ENCODE measurements around the gene PYY. TPM values are rescaled to one million over a fixed set of nuclear protein-coding genes. Genes with fewer than 3 reads are reported as not detected.

PYY gene
- polyA plus RNA-seq, 6 donors from 2014 or later: not detected

DNA sequence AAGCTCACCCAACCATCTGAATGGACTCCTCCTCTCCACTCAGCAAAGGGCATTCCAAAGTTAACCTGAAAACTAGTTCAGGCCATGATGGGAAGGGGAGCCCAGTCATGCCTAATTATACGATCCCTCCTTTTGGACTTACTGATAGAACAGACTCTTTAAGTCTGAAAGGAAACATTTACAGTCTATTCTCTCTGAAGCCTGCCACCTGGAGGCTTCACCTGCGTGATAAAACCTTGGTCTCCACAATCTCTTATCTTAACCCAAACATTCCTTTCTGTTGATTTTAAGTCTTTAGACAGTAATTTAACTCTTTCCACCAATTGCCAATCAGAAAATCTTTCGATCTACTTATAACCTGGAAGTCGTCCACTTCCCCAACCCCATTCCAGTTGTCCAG, 37.4 kb downstream of the PYY start:
- Mint-ChIP-seq H3K9me3 (no peaks in the 10 kb centered on the region), H3K36me3 (no peaks in the 10 kb centered on the region), H3K4me3 (peak overlapping the region in 5 of 8 donors; percentile 18 to 89 (median 80)), H3K27me3 (peaks cover 0 to 15% (median 7%) of the 10 kb centered on the region in 3 donors), H3K27ac (peak overlapping the region in 1 of 6 donors; percentile 56), H3K4me1 (peaks cover 0 to 9% (median 7%) of the 10 kb centered on the region in 3 donors)
- DNase-seq: no peak
- no peak for ATAC-seq (ENCODE audit: low read depth in 2 of 2)

DNA sequence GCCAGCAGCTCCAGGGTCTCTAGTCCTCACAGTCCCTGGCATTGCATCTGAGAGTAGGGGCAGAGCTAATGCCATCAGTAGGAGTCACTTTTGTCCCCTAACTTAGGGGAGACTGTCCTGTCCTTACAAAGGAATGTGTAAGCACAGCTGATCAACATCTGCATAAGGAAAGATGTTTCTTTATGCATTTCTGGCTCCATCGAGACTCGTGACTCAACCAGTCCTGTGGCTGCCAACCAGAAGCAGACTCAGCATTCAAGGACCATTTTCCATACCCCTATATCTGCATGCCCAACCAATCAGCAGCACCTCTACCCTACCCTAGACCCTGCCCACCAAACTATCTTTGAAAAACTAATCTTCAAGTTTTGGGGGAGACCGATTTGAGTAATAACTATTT, 38.2 kb downstream of the PYY start:
- Mint-ChIP-seq H3K27ac (no peak overlapping the region), H3K4me3 (peak overlapping the region in 2 of 8 donors; percentile 41 to 89), H3K36me3 (no peaks in the 10 kb centered on the region), H3K4me1 (peaks cover 0 to 9% (median 7%) of the 10 kb centered on the region in 3 donors), H3K9me3 (no peaks in the 10 kb centered on the region), H3K27me3 (peaks cover 0 to 11% (median 5%) of the 10 kb centered on the region in 3 donors)
- ATAC-seq (ENCODE audit: low read depth in 2 of 2) (no peak), DNase-seq (no peak)

DNA sequence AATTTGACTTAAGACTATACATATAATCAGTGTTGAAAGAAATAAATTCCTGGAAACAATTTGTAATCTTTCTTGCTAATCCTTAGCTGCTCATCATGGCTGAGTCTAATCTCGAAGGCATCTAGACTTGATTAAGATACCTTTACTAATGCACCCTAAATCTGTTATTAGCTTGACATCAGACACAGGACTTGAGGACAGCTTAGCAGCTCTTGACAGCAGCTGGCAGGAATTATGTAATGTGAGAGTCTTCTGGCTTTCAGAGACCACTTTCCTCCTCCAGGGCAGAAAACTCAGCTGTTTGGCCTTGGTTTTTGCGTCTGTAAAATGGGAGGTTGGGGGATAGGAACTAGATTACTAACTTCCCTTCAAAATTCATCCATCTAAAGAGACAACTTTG, 39.3 kb downstream of the PYY start:
- no peaks in the 10 kb centered on the region for H3K36me3 Mint-ChIP-seq
- no peak for DNase-seq
- no peak for ATAC-seq (ENCODE audit: low read depth in 2 of 2)
- no peak overlapping the region for H3K27ac Mint-ChIP-seq
- H3K4me1 Mint-ChIP-seq: peaks cover 0 to 9% (median 7%) of the 10 kb centered on the region in 3 donors
- H3K4me3 Mint-ChIP-seq: no peak overlapping the region
- H3K27me3 Mint-ChIP-seq: peaks cover 0 to 7% (median 0%) of the 10 kb centered on the region in 3 donors
- no peaks in the 10 kb centered on the region for H3K9me3 Mint-ChIP-seq

GRCh38 chr17:43913584-43913983, 40.2 kb downstream of the PYY start:
- no peak for DNase-seq
- no peak overlapping the region for H3K27ac Mint-ChIP-seq
- H3K36me3 Mint-ChIP-seq: no peaks in the 10 kb centered on the region
- H3K27me3 Mint-ChIP-seq: no peaks in the 10 kb centered on the region
- H3K9me3 Mint-ChIP-seq: no peaks in the 10 kb centered on the region
- H3K4me1 Mint-ChIP-seq: peaks cover 0 to 9% (median 7%) of the 10 kb centered on the region in 3 donors
- no peak for ATAC-seq (ENCODE audit: low read depth in 2 of 2)
- no peak overlapping the region for H3K4me3 Mint-ChIP-seq

DNA sequence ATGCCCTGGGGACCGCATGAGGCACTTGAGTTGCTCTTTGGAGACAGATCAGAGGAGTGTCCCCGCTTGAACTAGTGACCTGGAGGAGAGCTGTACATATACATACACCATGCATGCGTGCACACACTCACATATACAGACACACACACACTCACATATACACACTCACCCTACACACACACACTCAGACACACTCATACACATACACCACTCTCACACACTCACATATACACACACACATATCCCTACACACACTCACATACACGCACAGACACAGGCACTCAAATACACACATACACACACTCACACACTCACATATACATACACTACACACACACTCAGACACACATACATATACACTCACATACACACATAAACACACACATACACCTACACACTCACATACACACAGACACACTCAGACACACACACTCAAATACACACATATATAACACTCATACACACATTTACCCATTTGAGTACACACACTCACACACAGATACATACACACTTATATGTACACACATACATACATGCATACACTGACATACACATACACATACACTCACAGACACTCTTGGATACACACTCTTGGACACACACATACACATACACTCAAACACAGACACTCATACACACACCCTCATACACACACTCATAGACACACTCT, 41.0 kb downstream of the PYY start:
- no peaks in the 10 kb centered on the region for H3K36me3 Mint-ChIP-seq
- no peak overlapping the region for H3K4me3 Mint-ChIP-seq
- H3K27me3 Mint-ChIP-seq: peaks cover 0 to 7% (median under 1%) of the 10 kb centered on the region in 3 donors
- H3K27ac Mint-ChIP-seq: no peak overlapping the region
- ATAC-seq (ENCODE audit: low read depth in 2 of 2) (no peak), DNase-seq (no peak)
- no peaks in the 10 kb centered on the region for H3K9me3 Mint-ChIP-seq
- peaks cover 0 to 15% (median 7%) of the 10 kb centered on the region in 3 donors for H3K4me1 Mint-ChIP-seq

DNA sequence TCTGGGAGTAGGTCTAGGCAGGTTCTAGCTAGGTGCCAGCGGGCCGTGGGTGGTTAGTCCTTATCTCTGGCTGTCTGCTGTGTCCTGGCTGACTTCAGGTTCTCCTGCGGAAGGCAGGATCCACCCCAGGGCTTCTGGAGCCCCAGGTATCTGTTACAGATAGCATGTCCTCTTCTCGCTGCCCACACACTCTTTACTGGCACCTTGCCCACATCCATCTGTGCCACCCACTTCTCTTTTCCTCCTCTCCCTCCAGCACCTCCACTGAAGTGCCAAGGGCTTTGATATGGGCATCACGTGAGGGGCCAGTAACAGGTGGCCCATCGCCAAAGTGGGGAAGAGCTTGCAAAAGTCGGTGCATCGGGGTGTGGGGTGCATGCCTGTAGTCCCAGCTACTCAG, 41.8 kb downstream of the PYY start:
- Mint-ChIP-seq H3K9me3 (no peaks in the 10 kb centered on the region), H3K4me1 (peaks cover 8 to 14% (median 12%) of the 10 kb centered on the region in 3 donors), H3K27ac (no peak overlapping the region), H3K27me3 (peaks cover 0 to 16% (median 9%) of the 10 kb centered on the region in 3 donors), H3K36me3 (no peaks in the 10 kb centered on the region), H3K4me3 (no peak overlapping the region)
- DNase-seq (no peak), ATAC-seq (ENCODE audit: low read depth in 2 of 2) (no peak)

DNA sequence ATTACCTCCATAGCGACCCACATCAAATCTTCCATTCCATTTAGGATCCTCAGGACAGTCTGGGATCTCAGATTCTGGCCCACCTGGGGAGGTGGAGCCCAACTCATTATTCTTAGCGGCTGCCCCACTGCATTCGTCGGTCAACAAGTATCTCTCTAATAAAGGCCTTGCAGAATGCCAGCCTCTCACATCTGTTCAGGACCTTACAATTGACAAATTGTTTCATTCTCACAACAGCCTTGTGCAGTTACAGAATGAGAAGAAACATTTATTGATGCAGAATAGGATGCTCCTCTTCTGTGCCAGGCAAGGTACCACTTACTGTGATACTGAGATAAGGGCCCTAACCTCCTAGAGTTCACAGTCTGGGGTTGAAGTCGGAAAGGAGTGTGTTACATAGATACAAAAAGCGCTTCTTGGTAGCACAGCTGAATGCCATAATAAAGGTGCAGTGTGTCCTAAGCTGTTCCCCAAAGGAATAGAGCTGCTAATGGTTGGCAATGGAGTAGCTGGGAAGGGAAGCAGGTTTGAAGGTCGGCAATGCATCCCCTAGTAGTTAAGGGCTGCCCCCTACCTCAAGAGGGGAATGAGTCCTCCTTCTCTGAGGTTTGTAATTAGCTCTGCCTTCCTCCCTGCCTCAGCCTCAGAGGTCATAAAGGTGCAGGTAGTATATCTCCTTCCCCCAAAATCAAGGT, 44.1 kb downstream of the PYY start:
- Mint-ChIP-seq H3K27ac (no peak overlapping the region), H3K4me1 (peaks cover 14 to 20% (median 17%) of the 10 kb centered on the region in 3 donors), H3K4me3 (peak overlapping the region in 2 of 8 donors; percentile 15 to 35), H3K36me3 (no peaks in the 10 kb centered on the region), H3K9me3 (no peaks in the 10 kb centered on the region), H3K27me3 (peaks cover 8 to 37% (median 22%) of the 10 kb centered on the region in 3 donors)
- ATAC-seq (ENCODE audit: low read depth in 2 of 2) (no peak), DNase-seq (no peak)

DNA sequence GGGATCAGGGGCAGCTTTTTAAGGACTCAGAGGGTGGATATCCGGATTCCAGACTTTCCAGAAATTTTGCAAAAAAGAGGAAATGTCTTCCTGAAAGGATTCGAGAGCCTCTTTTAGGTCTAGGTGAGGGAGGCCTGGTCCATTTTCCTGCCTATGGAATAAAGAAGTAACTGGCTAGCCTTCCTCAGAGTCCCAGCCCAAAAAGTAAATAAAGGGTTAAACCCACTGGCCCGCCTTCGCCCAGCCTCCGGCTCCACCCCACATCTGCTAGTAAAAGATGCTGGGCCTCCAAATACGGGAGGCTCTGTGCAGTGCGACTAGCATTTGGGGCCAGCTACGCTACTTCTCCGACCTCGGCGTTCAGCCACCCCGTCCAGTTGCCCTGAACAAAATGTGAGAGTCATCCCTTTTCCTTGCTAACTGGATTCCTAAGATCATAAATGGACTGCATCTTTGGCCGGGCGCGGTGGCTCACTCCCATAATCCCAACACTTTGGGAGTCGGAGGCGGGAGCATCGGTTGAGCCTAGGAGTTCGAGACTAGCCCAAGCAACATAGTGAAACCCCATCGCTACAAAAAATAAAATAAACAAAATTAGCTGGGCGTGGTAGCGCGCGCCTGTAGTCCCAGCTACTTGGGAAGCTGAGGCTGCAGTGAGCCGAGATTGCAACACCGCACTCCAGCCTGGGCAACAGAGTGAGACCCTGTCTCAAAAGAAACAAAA, 45.6 kb downstream of the PYY start:
- ATAC-seq (ENCODE audit: low read depth in 2 of 2) (peak; percentile 30 to 45), DNase-seq (peak; percentile 12)
- no peaks in the 10 kb centered on the region for H3K36me3 Mint-ChIP-seq
- no peak overlapping the region for H3K27ac Mint-ChIP-seq
- peaks cover 15 to 52% (median 35%) of the 10 kb centered on the region in 3 donors for H3K27me3 Mint-ChIP-seq
- H3K4me1 Mint-ChIP-seq: peaks cover 14 to 20% (median 17%) of the 10 kb centered on the region in 3 donors
- peak overlapping the region in 7 of 8 donors; percentile 48 to 87 (median 78) for H3K4me3 Mint-ChIP-seq
- no peaks in the 10 kb centered on the region for H3K9me3 Mint-ChIP-seq

DNA sequence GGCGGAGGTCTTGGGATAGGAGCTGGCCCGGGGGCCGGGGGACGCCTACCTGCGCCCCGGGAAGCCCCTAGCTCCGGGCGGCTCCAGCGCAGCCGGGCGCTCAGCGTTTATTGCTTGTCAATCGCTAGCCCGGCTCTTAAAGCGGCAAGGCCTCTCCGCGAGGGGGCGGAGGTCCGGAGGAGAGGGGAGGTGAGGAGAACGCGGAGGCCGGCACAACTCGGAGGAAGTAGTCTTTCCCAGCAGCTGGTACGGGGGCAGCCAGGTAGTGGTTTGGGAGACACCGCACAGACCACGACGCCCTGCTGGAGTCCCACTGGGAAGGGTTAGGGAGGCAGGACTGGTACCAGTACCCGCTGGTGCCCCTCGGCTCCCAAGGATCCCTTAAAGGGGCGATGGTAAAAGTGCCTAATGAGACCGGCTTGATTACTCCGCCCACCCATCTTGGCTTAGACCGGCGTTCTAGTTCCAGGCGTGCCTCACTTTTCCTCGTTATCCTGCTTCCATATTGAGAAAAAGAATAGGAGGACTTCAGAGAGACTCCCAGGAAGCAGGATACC, 46.2 kb downstream of the PYY start, which contains the start of gene MPP2:
MPP2 (minus strand) TSS at position 112 of the 557 bp plus-strand sequence. CDS start 3,076 bp downstream, outside the sequence.
- Mint-ChIP-seq H3K27ac (peak within 1 kb of the TSS in 5 of 6 donors; percentile 14 to 93 (median 62)), H3K9me3 (no peaks in the 10 kb centered on the region), H3K27me3 (peaks cover 15 to 59% (median 37%) of the 10 kb centered on the region in 3 donors), H3K4me1 (peaks cover 14 to 20% (median 17%) of the 10 kb centered on the region in 3 donors), H3K4me3 (peak within 1 kb of the TSS; percentile 75 to 89 (median 84)), H3K36me3 (no peaks in the 10 kb centered on the region)
- ATAC-seq (ENCODE audit: low read depth in 2 of 2): peak; percentile 75 to 77
- DNase-seq: peak; percentile 51

GRCh38 chr17:43906951-43907424, 46.8 kb downstream of the PYY start:
- peak; percentile 47 to 50 for ATAC-seq (ENCODE audit: low read depth in 2 of 2)
- peak; percentile 21 for DNase-seq
- Mint-ChIP-seq H3K27ac (peak overlapping the region in 5 of 6 donors; percentile 14 to 93 (median 62)), H3K9me3 (no peaks in the 10 kb centered on the region), H3K4me3 (peak overlapping the region; percentile 75 to 89 (median 84)), H3K36me3 (no peaks in the 10 kb centered on the region), H3K27me3 (peaks cover 15 to 63% (median 42%) of the 10 kb centered on the region in 3 donors), H3K4me1 (peaks cover 14 to 20% (median 17%) of the 10 kb centered on the region in 3 donors)

DNA sequence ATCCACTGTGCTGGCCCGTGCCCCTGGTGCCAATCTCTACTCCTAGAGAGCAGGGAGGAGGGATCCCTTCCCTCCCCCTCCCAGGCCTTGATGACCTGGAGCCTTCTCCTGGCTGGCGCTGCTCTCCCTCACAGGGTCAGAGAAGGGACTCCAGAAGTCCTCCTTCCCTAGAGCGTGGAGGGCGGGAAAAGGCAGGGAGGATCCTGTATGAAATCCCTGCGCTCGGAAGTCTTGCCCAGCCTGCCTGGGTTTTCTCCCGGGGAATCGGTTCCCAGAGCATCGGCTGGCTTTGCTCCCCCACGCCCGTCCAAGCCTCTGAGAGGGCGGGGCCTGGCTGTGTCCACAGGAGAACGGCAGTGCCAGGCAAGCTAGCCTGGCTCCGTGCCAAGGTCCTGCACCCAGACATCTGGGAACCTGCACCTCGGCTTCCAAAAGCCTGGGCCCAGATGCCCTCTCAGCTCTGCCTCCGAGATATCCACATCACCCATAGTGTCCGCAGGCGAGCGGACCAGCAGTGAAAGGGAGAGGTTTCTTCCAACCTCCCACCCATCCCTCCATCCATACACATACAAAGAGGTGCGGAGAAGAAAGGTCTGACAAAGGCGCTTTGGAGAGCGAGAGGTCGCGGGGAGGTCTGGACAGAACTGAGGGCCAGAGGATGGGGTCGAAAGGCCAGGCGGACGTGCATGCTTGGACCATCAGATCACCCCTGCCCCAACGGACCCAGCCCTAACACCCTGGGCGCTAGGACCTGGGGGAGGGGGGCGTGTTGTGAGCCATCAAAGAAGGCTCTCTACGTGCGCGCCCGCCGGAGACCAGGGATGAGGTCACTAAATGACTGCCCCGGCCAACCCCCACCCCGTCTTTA, 47.5 kb downstream of the PYY start:
- DNase-seq: no peak
- H3K27ac Mint-ChIP-seq: peak overlapping the region in 3 of 6 donors; percentile 62 to 93 (median 63)
- no peaks in the 10 kb centered on the region for H3K9me3 Mint-ChIP-seq
- H3K36me3 Mint-ChIP-seq: no peaks in the 10 kb centered on the region
- H3K4me1 Mint-ChIP-seq: peaks cover 17 to 20% (median 18%) of the 10 kb centered on the region in 3 donors
- H3K4me3 Mint-ChIP-seq: peak overlapping the region; percentile 75 to 89 (median 84)
- peak; percentile 39 to 51 for ATAC-seq (ENCODE audit: low read depth in 2 of 2)
- H3K27me3 Mint-ChIP-seq: peaks cover 15 to 71% (median 50%) of the 10 kb centered on the region in 3 donors

DNA sequence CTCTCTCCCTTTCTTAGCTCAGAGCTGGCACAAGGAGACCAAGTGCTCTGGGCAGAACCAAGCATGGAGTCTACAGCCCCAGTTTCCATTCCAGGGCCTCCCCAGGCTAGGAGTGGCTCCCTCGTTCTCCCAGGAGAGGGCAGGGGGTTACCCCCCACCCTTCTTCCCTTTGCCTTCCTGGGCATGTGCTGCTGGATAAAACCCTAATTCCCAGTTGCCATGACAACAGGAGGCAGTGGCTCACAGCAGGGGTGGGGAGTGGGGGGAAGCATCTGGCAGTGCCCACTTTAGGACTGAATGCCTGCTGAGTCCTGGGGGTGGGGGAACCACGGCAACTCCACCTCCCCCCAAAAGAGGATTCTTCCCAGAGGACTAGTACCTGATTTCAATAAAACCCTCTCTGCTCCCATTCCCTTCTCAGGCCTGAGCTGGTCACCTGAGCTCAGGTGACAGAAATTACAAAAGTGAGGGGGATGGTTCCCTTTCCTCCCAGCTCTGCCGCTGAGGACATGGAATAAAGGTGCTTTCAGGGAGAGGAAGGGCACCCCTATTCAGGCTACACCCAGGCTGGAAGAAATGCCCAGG, 48.2 kb downstream of the PYY start:
- no peak for DNase-seq
- Mint-ChIP-seq H3K4me3 (peak overlapping the region in 3 of 8 donors; percentile 75 to 82 (median 78)), H3K27me3 (peaks cover 15 to 78% (median 57%) of the 10 kb centered on the region in 3 donors), H3K9me3 (no peaks in the 10 kb centered on the region), H3K4me1 (peaks cover 24 to 25% (median 25%) of the 10 kb centered on the region in 3 donors), H3K27ac (no peak overlapping the region), H3K36me3 (no peaks in the 10 kb centered on the region)
- ATAC-seq (ENCODE audit: low read depth in 2 of 2): no peak
